ENCODE results near the gene SPATA31C2.
"Not testable (repeated sequence)": the region's sequence is repeated elsewhere in the genome, so short reads cannot be mapped to it uniquely, and the experiment has no call there.

SPATA31C2 gene

DNA sequence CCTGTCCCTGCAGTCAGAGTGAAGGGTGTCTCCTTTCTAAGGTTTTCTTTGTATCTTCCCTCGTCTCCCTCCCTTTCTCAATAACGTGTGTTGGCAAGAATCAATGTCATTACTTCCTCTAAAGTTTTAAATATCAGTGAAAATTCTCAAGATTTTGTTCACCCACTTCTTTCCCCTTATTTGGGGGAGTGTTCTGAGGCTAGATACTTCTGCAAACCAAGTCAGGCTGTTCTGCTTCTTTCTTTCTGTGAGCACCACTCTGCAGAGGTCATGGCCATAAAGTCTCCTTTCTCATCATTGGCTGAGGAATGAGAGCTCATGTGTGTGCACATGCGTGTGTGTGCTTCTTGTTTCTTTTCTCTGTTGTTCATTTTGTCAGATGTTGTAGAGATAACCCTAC, 26.6 kb upstream of the SPATA31C2 start:
- H3K4me3 ChIP-seq (ENCODE audit: low read length): no peak overlapping the region
- no peak for TF ChIP-seq ZNF274 (IDR thresholded peaks at IDR 0.05; ENCODE audit: low read depth, low read length)

DNA sequence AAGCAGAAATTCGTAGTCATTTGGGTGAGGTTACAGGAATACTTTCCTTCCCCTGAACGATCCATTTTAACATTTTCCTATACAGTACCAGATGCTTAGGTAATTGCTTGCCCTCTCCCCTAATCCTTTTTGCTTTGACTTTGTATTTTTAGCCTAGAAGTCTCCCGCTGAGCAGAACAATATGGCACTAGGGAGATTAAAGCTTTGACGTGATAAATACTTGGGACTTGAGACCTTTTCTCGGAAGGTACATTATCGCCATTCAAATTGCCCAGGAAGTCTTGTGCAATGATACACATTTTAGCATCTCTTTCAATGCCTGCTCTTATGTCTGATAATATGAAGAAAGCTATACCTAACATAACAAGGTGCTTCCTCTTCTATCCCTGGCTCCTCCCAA, 22.9 kb upstream of the SPATA31C2 start:
- H3K4me3 ChIP-seq (ENCODE audit: low read length): no peak overlapping the region
- TF ChIP-seq ZNF274 (IDR thresholded peaks at IDR 0.05; ENCODE audit: low read depth, low read length): no peak

DNA sequence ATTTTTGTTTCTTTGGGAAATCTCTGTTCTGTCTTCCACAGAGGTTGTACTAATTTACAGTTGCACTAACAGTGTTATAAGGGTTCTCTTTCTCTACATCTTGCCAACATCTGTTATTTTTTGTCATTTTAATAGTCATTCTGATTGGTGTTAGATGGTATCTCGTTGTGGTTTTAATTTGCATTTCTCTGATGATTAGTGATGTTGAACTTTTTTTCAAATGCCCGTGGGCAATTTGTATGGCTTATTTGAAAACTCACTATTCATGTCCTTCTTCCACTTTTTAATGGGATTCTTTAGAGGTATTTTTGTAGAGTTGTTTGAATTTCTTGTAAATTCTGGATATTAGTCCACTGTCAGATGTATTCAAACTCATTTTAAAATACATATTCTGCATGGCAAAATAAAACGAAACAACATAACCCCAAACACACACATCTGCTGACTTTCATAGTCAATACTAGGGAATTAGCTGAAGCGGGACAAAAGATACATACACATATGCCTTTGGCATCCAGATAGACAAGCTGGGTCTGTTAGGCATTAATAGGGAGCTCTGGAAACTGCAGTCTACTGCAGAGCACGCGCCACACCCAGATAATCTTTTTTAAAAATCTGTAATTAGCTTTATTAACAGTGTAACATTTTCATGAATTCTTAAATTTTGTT, 5.8 kb upstream of the SPATA31C2 start:
- H3K4me3 ChIP-seq (ENCODE audit: low read length): no peak overlapping the region
- no peak for TF ChIP-seq ZNF274 (IDR thresholded peaks at IDR 0.05; ENCODE audit: low read depth, low read length)

DNA sequence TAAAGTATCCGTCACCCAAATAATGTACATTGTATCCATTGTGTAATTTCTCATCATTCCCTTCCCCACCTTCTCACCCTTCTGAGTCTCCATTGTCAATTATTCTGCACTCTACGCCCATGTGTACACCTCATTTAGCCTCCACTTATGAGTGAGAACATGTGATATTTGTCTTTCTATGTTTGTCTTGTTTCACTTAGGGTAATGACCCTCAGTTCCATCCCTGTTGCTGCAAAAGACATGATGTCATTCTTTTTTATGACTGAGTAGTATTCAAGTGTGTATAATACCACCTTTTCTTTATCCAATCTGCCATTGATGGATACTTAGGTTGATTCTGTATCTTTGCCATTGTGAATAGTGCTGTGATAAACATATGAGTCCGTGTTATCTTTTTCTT, 4.9 kb upstream of the SPATA31C2 start:
- no peak overlapping the region for H3K4me3 ChIP-seq (ENCODE audit: low read length)
- no peak for TF ChIP-seq ZNF274 (IDR thresholded peaks at IDR 0.05; ENCODE audit: low read depth, low read length)

DNA sequence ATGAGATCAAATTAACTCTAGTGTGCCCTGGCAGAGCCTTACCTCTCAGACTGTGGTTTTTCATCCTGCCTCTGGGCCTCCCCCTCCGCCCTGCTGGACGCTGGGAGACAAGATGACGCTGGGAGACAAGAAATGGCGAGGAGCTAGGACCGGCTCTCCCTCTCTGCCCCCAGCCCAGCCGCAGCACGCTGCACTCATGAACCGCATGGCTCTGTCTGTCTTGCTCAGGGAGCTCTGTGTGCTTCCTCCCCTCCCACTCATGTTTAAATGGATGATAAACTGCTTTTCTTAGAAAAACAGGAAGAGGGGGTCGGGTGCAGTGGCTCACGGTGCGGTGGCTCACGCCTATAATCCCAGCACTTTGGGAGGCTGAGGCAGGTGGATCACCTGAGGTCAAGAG, 4.7 kb downstream of the SPATA31C2 start:
- H3K4me3 ChIP-seq (ENCODE audit: low read length): not testable (repeated sequence)

DNA sequence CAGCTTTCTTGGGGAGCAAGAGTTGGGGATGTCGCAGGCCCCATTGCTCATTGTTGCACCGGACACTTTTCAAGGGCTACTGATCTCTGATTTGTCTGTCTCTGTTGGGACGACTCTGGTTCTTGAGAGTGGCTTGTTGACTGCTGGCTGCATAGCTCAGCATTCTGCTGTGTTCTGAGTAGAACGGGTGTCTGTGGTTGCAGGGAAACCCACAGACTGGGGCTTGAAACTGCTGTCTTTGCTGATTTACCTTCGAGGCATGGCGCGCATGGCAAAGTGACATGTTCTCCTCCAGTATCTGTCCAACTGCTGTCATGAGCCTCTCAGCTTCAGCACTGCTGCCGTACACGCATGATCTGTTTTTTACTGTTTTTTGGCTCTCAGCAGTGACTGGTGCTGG, 8.7 kb downstream of the SPATA31C2 start:
- H3K4me3 ChIP-seq (ENCODE audit: low read length): not testable (repeated sequence)

DNA sequence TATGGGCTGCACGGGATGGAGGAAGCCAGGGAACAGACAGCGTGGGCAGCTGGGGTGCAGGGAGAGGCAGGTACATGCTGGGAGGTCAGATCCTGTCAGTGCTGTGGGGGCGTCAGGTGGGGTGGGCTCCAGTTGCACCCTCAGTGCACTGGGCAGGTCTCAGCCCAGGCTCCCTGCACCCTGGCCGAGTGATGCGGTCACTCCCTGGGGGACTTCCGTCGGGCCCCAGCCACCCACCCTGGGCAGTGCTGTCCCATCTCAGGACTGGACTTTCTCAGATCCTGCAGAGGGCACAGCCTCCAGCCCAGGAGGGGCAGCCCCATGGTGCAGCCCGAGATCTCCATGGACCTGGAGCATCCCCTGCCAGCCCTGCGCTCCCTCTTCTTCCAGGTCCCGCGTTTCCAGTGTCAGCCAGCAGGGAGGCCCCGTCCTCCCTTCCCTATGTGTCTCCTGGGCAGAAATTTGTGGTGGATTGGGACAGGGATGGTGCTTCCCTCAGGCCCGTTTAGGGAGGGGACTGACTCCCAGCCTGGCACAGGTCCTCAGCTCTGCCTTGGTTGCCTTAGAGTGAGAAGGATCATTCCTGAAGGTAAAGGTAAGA, 10.5 kb downstream of the SPATA31C2 start:
- H3K4me3 ChIP-seq (ENCODE audit: low read length): not testable (repeated sequence)

DNA sequence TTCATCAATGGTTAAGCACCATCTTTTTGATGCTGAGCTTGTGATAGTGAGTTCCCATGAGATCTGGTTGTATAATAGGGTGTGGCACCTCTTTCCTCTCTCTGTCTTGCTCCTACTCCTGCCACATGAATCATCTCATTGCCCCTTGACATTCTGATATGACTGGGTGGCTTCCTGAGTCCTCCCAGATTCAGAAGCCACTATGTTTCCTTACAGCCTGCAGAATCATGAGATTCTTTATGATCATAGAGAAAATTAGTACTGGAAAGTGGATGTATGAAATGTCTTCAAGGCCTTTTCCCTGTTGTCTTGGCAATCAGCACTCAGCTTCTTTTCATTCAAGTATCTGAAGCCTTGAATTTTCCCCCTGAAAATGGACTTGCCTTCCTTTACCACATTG, 14.9 kb downstream of the SPATA31C2 start:
- H3K4me3 ChIP-seq (ENCODE audit: low read length): not testable (repeated sequence)

DNA sequence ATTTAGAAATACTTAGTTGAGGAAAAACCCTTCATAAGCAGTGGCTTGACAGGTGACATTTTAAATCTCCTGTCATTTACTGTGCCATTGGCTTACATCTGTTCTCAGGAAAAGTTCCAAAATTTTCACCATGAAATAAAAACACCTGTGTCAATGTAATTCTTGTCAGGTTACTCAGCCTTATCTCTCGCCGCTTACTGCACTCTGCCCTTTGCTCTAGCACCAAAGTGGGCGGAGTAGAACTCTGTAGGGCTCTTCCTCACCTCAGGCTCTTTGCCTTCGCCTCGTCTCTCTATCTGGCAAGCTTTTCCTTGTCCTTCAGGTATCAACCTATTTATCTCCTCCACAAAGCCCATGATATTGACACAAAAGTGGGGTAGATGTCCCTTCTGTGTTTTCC, 20.2 kb downstream of the SPATA31C2 start:
- H3K4me3 ChIP-seq (ENCODE audit: low read length): not testable (repeated sequence)

DNA sequence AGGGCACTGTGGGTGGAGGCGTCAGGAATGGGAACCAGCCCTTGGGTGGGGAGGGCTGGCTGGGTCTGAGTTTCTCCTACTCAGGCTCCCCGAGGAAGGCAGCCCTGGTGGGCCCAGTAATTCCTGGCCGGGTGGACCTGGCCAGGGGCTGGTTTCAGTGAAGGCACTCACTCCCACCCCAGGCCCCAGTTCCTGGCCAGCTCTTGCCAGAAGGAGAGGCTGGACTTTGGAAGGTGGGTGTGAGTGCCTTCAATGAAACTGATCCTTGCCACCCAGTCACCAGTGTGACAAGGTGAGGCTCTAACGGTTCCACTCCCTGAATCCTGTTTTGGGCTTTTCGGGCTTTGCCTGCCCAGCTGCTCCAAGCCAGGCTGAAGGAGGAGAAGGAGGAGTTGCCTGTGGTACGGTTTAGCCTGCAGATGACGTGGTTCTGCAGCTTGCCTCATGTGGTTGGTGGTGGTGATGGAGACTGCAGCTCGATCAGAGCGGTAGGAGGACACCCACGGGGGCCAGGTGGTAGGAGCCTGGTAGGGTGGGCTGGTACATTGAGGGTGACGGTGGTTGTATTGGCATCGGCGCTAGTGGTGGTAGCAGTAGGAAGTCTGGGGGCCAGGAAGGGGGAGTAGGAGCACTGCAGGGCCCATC, 23.2 kb downstream of the SPATA31C2 start:
- not testable (repeated sequence) for H3K4me3 ChIP-seq (ENCODE audit: low read length)

DNA sequence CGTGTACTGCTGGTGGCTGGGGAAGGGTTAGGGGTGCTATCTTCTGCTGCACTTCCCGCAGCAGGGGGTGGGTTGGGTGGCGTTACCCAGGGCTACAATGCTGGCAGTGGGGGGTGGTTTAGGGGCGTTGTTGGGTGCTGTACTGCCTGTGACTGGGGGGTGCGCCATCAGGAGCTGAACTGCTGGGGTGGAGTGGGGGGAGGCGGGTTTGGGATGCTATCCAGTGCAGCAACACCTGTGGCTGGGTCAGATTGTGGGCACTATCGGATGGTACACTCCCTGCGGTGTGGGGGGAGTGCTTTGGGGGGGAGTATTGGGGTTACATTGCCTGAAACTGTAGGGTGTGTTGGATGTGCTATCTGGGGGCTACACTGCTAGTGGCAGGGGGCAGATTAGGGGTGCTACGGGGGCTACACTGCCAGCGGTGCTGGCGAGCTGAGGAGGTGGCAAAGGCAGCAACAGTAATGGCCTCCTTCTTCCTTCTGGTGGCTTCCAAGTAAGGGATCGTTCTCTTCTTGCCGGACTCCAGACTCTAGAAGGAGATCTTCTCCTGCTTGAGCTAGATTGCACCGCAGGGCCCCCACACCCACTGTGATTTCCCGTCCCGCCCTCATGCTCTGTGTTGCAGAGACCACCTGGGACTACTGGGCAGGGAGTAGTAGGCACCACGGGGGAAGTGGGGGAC, 23.9 kb downstream of the SPATA31C2 start:
- not testable (repeated sequence) for H3K4me3 ChIP-seq (ENCODE audit: low read length)

DNA sequence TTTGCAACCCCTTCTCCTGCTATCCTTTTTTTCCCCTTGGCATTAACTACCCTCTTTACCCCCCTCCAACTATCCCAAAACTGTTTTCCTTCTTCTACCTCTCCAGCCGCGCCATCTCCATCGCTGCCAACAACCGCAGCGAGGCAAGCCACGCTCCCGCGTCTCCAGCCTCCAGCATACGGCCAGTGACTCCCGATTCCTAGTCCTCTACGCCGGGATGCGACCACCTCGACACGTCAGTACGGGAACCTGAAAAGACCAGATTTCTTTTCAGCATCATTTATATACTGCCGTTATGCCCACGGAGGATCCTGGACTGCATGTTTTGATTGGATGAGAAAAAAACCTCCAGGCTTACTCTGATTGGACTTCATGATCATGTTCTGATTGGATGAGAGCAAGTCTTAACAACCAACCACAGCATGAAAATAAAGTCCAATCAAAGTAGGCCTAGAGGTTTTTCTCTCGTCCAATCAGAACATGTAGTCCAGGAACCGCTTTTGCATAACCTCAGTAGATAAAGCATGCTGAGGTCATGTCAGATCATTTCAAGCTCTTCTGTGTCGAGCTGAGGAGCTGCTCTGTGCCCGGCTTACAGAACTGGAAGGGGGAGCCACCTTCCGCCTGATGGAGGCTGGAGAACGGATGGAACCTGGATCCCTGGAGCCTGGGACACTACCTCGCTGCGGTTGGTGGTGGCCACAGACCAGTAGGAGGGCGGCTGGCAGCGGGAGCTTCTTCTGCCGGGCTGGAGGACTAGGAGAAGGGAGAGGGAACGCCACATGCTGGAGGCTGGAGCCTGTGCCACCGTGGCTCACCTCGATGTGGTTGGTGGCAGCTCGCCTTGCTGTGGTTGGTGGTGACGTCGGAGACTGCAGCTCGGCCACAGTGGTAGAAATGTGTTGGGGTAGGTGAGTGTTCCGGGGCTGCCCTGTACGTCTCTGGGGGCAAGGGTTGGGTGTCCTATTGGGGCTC, 24.8 kb downstream of the SPATA31C2 start:
- not testable (repeated sequence) for H3K4me3 ChIP-seq (ENCODE audit: low read length)

DNA sequence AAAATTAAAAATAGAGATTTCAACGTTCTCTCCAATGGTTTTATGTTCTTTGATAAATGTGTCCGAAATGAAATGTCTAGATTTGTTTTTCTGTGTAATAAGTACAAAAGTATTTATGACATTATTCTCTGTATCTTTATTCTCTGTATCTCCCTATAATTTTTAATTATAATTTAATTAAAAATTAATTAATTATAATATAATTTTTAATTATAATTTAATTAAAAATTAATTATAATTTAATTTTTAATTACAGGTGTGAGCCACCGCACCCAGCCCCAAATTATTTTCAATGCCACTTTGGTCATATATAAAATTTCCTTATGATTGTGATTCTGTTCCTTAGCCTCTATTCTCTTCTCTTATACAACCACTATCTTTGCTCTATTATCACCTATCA, 28.2 kb downstream of the SPATA31C2 start:
- no peak for TF ChIP-seq ZNF274 (IDR thresholded peaks at IDR 0.05; ENCODE audit: low read depth, low read length)
- no peak overlapping the region for H3K4me3 ChIP-seq (ENCODE audit: low read length)

DNA sequence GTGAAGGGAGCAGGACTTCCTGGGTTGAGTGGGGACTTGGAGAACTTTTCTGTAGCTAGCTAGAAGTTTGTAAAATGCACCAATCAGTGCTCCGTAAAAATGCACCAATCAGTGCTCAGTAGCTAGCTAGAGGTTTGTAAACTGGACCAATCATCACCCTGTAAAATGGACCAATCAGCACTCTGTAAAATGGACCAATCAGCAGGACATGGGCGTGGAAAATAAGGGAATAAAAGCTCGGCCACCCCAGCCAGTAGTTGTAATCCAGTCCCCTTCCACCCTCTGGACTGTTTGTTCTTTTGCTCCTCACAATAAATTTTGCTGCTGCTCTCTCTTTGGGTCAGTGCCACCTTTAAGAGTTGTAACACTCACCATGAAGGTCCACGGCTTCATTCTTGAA, 29.5 kb downstream of the SPATA31C2 start:
- no peak overlapping the region for H3K4me3 ChIP-seq (ENCODE audit: low read length)
- no peak for TF ChIP-seq ZNF274 (IDR thresholded peaks at IDR 0.05; ENCODE audit: low read depth, low read length)

DNA sequence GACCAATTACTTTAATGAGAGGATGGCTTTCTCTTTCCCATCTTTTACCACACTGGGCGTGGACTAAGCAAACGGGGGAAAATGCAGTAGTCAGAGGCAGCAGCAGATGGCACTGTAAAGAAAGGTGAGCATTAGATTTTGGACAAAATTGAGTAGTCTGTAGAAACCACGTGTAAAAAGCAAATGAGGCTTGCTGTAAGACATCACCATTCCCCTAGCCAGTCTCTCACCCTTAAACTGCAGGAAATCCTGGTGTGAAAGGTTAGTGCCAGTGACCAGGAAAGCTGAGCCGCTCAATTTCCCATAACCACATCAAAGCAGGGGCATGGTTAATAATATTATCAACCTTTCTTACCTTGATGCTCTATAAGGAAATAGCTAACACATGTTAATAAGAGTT, 31.8 kb downstream of the SPATA31C2 start:
- H3K4me3 ChIP-seq (ENCODE audit: low read length): no peak overlapping the region
- no peak for TF ChIP-seq ZNF274 (IDR thresholded peaks at IDR 0.05; ENCODE audit: low read depth, low read length)

Measured in GM08714 (cell line).